Neural cell (in vitro differentiated cells): ENCODE measurements around the gene IMMP2L.

Experiments
- CTCF ChIP-seq: fragments of 450-650 bp; IDR thresholded peaks from 2 replicates; pipeline ENCODE4 v1.5.1; 2014; ENCODE audit warnings: antibody characterized with exemption, mild to moderate bottlenecking, moderate library complexity; ENCODE audit not compliant: poor library complexity, severe bottlenecking
- POLR2AphosphoS5 ChIP-seq: IDR thresholded peaks from 2 replicates; pipeline ENCODE4 v1.6.1; 2012
- RAD21 ChIP-seq: fragments of 450-650 bp; conservative IDR thresholded peaks from 2 replicates; pipeline ENCODE4 v1.6.1; 2014; ENCODE audit warnings: antibody characterized with exemption, mild to moderate bottlenecking, moderate library complexity
- SMC3 ChIP-seq: fragments of 450-650 bp; conservative IDR thresholded peaks from 2 replicates; pipeline ENCODE4 v1.6.1; 2014; ENCODE audit warnings: antibody characterized with exemption, mild to moderate bottlenecking, moderate library complexity; ENCODE audit not compliant: poor library complexity
- TAF1 ChIP-seq: IDR thresholded peaks from 2 replicates; pipeline ENCODE4 v1.6.1; 2012; ENCODE audit warnings: low read depth

DNA sequence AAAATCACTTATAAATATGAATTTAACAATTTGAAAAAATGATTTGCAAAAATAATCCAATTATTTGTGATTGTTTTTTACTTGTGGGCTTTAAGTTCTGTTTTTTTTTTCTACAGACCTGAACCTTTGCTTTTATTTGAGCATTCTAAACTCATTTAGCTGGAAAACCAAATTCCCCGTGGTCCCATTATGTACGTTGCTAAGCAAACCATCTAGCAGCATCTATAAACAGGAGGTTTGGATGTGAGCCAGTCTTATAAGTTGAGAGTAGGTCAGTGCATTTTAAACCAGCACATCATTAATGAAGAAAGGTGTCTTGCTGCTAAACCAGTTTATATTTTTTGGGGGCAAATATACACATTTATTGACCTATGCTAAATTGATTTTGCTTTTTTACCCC lies 394.1 kb downstream of the IMMP2L start:
- TF ChIP-seq CTCF = no peak
- TF ChIP-seq TAF1 = no peak
- TF ChIP-seq POLR2AphosphoS5 = no peak
- no peak for TF ChIP-seq RAD21
- no peak for TF ChIP-seq SMC3
